ENCODE data around the gene SYNPR.

GRCh38 chr3:63654931-63655330 lies 376.8 kb downstream of the SYNPR start:
- TF ChIP-seq CTCF (conservative IDR thresholded peaks at IDR 0.05; ENCODE audit: low read depth, low read length) (no peak), EZH2 (IDR thresholded peaks at IDR 0.05; ENCODE audit: borderline replicate concordance, low read depth, low read length, poor library complexity, severe bottlenecking) (no peak)

Measured in A673 (cell line).